Stimulated activated CD4-positive, alpha-beta T cell treated with anti-CD3 and anti-CD28 coated beads, TNF-alpha, amount 100 ng/mL, for 24 hours (primary cell): Measurements from ENCODE around the gene U2AF1L4.
A peak's percentile ranks its signal among the peaks of the same experiment; 100 is the strongest.
"Not testable (repeated sequence)": the region's sequence is repeated elsewhere in the genome, so short reads cannot be mapped to it uniquely, and the experiment has no call there.

Experiments used
- DNase-seq, 3 experiments: peaks; one replicate each; pipeline ENCODE4 v3.0.0-alpha.2; 2020; ENCODE audit warnings: low read depth in 3 of 3

The U2AF1L4 gene

DNA sequence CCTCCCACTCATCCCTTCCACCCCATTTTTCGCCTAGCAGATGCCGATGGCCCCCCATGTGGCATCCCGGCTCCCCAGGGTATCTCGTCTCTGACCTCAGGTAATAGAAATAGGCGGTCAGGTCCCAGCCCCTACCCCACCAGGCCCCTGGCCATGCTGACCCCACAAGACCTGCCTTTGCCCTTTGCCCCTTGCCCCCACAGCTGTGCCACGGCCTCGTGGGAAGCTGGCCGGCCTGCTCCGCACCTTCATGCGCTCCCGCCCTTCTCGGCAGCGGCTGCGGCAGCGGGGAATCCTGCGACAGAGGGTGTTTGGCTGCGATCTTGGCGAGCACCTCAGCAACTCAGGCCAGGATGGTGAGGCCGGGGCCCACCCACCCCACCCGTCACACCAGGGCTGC is 35.5 kb upstream of the U2AF1L4 start:
- DNase-seq = no peak

DNA sequence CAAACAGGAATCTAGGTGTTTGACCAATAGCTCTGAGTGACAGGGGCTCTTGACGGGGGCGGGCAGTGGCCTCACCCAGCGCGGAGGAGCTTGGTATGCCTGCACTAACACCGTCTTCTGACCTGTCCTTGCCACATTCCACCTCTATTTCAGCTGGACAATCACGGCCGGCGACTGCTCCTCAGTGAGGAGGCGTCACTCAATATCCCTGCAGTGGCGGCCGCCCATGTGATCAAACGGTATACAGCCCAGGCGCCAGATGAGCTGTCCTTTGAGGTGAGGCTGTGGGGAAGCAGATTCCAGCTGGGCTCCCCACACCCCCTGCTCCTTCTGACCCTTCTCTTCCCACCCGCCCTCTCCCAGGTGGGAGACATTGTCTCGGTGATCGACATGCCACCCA is 34.8 kb upstream of the U2AF1L4 start:
- no peak for DNase-seq

DNA sequence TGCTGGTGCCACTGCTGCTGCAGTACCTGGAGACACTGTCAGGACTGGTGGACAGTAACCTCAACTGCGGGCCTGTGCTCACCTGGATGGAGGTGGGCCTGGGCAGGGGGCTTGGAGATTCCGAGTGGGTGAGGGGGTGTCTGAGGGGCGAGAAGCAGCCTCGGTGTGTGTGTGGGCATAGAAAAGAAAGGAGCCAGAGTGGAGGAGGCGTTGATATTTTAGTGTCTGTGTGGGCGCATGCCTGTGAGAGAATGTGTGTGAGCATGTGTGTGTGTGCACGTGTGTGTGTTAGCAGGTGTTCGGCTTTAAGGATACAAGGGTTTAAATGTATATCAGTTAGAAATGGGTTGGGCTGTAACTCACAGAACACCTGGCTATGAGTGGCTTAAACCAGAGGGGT is 33.8 kb upstream of the U2AF1L4 start:
- DNase-seq = no peak

DNA sequence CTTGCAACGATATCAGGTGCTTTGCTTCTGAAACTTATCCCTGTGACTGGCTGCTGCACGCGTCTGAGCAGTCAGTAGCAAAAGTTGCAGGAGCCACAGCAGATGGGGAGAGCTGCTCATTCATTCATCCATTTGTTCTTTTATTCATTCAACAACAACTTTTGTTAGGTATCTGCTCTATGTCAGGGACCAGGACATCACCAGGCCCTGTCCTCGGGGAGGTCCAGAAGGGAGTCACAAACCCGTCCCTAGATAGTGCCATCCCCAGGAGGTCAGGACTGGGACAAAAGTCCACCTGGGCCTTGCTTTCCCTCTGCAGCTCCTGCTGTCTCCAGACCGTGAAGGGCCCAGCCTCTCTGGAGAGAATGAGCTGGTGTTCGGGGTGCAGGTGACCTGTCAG is 32.7 kb upstream of the U2AF1L4 start:
- DNase-seq = no peak

DNA sequence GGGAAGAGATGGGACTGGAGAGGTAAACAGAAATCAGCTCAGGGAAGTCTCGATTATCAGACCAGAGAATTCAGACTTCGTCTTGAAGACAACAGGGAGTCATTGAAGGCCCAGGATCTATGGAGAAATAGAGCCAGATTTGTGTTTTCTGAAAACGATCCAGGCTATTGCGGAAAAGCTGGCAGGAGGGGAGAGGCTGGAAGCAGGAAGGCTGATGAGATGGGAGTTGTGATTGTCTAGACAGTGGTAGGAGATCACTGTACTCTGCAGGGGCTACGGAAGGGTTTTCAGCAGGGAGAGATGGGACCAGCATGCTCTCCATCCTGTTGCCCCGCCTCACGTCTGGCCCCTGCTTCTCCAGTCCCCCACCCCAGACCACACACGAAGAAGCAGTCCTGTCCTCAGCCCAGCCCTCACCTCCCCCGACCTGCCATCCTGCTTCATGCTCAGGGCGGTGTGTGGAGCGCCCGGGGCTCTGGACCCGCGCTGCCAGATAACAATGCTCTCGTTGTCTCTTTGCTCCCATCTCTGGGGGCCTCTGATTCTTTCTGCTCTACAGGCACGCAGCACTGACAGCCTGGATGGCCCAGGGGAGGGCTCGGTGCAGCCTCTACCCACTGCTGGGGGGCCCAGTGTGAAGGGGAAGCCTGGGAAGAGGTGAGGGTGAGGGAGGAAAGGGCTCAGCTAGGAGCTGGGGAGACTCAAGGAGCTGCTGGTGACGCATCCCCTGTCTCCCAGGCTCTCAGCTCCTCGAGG is 32.0 kb upstream of the U2AF1L4 start:
- no peak for DNase-seq

DNA sequence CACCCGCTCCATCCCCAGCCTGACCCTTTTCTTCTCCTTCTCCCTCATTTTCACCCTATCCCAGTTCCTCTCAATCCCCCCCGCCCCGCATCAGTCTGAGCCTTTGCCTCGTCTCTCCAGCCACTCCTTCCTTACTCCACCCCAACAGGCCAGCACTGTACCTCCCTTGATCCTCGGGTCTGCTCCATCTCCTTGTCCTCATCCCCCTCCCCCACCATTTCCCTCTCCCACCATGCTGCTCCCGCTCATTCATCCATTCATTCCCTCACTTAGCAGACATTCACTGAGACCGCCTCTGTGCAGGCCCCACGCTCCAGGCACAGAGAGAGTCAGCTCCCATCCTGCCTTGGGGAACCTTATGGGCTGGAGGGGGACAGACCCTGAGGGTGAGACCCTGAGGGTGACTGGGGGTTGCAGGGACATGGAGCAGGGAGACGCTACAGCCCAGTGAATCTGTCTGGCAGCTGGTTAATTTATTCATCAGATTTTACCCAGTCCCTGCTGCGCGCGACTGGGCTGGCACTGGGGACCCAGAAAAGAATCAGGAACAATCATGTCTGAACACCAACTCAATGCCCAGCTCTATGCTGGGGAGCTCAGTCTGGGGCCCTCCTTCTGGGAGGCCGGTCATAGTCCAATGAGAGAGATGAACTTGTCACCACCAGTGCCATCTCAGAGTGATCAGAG is 31.0 kb upstream of the U2AF1L4 start:
- no peak for DNase-seq

DNA sequence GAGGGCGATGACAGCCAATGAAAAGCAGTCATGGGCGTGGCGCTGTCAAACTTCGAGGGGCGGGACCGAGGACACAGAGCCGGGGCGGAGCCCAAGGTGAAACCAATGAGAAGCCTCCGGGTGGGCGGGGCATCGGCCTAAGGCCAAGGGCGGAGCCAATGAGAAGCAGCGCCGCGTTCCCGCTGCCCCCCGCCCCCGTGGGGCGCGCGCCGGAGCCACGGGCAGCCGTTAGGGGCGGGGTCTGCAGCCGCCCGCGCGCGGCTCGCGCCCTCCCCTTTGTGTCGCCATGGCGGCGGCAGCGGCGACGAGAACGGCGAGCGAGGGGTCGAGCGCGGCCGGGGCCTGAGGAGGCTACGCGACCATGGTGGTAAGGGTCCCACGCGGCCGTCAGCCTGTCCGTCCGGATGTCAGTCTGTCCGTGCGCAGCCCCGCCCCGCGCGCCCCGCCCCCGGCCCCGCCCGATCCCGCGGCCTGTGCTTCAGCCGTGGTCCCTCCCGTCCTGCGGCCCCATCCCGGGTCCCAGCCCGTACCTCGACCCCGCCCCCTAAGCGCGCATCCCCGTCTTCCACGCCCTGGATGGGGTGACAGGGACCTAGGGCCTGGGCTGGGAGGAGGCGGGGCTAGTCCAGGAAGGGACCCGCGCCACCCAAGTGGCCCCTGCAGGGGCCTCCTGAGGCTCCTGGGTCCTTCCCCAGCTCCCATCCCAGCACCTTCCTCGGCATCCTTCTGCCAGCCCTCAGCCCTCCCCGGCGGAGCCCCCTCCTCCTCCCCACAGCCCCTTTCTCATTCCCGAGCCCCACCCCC is 30.3 kb upstream of the U2AF1L4 start, which contains the start of gene ARHGAP33:
Gene ARHGAP33, plus strand, starts transcription at position 267 of the 804 bp plus-strand sequence. Its CDS starts 95 bp downstream, at position 362.
- peak; percentile 97 to 100 (median 98) for DNase-seq

DNA sequence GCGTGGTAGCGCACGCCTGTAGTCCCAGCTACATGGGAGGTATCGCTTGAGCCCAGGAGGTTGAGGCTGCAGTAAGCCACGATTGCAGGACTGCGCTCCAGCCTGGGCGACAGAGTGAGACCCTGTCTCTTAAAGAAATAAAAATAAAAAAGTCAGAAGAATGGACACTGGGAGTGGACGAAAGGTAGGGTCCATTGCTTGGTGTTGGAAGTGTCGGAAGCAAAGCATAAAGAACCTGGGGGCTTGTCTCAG is 29.8 kb upstream of the U2AF1L4 start:
- no peak for DNase-seq

DNA sequence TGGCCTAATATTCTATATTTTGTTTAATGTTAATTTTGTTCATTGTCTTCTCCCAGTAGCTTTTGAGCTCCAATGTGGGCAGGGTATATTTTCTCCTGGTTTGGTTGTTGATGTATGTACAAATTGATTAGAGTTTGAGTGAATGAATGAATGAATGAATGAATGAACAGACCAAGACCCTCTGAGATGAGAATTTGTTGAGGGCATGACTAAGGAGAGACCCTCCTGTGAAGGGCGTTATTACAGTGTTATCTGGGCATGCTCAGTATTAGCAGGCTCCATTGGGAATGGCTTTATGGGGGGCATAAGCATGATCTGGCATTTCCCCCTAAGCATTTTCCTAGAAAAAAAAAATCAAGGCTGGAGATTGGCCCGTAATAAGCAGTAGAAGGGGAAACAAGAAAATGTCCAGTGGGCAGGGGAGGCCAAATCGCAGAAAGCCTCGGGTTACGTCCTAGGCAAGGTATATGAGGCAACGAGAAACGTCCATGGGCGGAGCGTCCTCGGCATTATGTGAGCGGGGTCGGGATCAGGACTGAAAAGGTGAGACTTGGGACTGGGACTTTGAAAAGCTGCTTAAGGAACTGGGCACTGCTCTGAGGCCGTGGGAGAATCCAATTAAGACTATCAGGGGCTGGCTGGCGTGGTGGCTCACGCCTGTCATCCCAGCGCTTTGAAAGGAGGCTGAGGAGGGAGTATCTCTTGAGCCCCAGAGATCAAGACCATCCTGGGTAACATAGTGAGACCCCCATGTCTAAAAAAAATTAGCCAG is 29.2 kb upstream of the U2AF1L4 start:
- DNase-seq = no peak

DNA sequence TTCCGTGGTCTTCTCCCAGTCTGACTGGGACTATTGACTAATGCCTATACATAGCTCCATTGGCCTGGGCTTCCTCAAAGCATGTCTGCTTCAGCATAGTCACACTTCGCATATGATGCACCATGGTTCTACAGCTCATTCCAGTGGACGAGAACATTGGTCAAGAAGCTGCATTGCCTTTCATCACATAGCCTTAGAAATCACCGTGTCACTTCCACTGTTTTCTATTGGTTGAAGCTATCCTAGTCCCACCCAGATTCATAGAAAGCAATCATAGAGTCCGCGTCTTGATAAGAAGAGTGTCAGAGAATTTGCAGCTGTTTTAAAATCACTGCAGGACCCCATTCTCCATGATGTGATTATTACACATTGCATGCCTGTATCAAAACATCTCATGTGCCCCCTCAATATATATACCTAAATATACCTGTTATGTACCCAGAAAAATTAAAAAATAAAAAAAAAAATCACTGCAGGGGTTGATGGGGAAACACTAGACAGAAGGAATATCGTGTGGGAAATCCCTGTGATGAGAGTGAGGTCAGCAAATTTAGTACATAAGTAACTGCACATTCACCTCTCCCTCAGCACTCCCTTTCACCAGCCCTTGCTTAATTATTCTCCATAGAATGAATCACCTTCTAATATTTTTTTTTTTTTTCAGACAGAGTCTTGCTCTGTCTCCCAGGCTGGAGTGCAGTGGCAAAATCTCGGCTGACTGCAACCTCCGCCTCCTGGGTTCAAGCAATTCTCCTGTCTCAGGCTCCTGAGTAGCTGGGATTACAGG is 28.0 kb upstream of the U2AF1L4 start:
- no peak for DNase-seq

DNA sequence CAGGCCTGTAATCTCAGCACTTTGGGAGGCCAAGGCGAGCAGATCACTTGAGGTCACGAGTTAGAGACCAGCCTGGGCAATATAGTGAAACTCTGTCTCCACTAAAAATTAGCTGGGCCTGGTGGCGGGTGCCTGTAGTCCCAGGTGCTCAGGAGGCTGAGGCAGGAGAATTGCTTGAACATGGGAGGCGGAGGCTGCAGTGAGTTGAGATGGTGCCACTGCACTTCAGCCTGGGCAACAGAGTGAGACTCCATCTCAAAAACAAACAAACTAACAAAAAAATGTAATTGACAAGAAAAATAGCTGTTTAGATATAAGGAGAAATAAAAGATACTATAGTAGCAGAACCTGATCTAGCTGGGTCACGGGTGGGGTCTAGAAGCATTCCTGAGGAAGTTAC is 27.1 kb upstream of the U2AF1L4 start:
- DNase-seq = not testable (repeated sequence)

DNA sequence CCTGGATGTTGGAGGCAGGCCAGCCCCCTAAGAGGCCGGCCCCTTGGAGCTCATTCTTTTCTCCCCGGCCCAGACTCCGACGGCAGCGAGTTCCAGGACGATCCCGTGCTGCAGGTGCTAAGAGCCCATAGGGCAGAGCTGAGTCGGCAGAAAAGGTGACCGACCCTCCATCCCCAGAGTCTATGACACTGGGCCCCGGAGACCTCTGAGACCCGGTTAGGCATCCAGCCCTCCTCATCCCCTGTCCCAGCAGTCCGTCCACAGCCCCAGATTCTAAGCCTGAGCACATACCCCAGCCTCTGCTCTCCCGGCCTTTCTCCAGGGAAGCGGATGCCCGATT is 22.8 kb upstream of the U2AF1L4 start:
- DNase-seq = no peak

DNA sequence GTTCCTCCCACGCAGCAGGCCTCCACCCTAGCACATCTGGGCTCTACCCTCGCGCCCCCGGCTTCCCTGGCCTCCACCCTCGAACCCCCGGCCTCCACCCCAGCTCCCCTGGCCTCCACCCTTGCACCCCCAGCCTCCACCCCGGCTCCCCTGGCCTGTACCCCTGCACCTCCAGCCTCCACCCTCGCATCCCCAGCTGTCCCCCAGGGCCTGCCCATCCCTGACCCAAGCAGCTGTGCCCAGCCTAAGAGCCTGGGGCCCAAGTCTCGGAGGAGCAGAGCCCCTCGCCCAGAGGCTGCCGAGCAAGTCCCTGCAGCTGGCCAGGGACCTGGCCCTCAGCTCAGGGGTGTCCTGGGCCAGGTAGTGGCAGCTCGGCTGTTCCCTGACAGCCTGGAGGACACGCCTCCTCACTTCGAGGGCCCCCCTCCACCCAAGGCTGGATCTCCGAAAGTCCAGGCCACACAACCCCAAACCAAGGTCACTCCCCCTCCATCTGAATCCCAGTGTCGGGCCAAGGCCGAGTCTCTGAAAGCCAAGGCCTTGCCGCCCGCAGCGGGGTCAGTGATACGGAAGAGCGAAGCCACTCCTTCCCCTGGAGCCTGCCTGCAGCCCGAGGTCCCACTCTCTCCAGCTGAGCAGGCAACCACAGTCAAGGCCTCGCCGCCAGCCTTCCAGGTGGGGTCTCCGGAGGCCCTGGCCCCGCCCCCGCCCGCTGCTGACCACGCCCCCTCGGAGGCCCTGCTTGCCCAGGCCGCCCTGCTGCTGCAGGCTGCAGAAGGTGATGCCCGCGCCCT is 22.3 kb upstream of the U2AF1L4 start:
- DNase-seq = no peak

DNA sequence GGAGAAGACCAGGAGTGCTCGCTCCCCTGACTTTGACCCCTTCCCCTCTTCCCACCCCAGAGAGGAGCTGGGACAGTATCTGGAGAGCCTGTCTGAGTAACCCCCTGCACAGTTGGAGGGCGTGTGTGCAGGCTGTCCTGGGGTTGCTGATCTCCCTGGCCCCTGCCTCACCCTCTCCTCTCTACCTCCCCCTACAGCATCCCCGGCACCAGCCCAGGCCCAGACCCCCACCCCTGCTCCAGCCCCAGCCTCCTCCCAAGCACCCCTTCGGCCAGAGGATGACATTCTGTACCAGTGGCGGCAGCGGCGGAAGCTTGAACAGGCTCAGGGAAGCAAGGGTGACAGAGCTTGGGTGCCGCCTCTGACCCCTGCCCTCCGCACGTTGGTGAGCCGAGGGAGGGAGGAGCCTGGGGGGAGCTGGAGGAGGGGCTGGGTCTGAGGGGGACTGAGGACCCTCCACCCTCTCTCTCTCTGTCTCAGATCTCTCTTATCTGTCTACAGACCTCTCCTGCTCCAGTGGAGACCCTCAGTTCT is 21.4 kb upstream of the U2AF1L4 start:
- no peak for DNase-seq

DNA sequence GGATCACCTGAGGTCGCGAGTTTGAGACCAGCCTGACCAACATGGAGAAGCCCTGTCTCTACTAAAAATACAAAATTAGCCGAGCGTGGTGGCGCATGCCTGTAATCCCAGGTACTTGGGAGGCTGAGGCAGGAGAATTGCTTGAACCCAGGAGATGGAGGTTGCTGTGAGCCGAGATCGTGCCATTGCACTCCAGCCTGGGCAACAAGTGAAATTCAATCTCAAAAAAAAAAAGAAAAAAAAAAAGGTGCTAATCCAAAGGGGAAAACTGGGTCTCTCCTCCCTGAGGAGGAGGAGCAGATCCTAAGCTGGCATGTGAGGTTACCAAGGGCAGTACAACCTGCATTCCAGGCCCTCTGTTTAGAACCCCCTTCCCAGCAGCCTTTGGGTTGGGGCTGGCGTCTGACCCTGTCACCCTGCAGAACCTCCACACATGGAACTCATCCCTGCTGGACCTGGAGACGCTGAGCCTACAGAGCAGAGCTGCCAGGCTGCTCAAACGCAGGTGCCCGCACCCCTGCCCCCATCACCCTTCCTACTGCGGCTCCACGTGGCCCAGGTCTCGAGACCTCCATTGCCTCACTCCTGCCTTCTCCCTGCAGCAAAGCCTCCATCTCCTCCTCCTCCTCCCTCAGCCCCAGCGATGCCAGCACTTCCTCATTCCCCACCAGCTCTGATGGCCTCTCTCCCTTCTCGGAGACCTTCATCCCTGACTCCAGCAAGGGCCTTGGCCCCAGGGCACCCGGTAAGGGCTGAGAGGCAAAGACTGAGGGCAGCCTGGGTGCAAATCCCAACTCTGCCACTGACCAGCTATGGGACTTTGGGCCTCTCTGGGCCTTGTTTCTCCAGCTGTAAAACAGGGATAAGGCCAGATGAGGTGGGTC is 19.5 kb upstream of the U2AF1L4 start:
- no peak for DNase-seq

DNA sequence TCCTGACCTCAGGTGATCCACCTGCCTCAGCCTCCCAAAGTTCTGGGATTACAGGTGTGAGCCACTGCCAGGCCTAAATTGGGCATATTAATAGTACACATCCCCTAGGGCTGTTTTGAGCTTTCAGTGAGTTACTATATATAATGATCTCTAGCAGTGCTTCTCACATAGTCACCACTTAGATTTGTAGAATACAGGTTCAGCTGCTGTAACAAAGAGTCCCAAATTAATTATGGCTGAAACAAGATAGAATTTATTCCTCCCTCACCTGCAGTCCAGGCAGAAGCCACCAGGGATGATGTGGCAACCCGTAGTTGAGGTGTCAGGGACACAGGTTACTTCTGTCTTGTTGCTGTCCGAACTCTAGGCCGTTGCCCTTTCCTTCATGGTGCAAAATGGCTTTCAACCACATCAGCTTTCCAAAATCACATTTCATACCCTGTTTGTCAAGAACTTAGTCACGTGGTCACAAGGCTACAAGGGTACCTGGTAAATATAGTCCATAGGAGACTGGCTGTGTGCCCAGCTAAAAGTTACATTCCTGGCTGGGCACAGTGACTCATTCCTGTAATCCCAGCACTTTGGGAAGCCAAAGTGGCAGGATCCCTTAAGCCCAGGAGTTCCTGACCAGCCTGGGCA is 15.6 kb upstream of the U2AF1L4 start:
- no peak for DNase-seq

DNA sequence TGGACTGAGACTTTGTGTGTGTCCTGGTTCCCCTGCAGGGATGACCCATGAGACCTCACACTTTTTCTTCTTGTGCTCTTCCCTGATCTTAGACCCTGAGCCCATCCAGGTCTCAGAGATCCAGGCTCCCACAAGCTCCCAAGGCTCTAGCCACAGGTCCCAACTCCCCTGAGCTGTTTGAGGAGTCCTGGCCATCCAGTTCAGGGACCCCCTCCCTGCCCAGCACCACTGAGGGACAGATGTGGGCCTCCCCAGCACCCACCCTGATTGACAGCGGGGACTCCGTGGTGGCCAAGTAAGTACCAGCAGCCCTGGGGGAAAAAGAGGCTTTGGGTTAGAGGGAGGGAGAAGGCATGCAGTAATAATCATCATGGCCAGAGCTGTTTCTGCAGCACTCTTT is 14.5 kb upstream of the U2AF1L4 start:
- DNase-seq = no peak

DNA sequence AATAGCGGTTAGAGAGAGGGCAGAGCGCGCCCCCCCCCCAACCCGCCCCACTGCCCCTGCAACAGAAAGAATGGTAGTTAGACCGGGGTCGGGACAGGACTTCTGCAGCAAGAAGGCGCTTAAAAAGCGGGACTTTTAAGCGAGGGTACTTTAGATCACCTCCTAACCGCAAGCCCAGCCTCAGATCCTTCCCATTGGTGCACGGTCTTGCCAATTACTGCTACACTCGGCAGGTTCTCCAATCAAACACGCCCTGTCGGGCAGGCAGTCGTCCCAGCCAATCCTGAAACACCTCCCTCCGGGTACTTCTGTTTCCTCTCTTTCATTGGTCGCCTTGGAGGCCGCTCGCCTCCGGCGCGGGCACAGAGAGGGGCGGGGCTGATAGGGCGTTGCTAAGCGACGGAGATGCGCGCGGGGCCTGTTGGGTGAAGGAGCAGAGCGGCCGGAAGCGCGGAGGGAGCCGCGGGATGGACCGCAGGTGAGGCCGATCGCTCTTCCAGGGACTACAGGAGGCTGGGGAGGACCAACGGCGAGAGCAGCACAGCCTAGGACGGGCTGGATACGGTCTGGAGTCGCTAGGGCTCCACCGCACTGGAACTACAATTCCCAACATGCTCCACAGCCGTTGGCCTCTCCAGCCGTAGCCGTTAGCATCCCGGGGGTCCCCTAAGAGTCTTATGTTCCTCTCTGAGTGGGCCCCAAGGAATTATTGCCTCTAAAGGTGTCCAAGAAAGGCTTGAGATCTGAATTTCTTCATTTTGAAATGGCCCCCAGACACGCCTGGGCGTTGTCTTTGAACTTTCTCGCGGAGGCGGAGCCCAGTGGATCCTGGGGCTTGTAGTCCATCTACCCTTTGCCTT is 12.8 kb upstream of the U2AF1L4 start, which contains the start of gene PROSER3:
Gene PROSER3, plus strand, starts transcription at position 428 of the 860 bp plus-strand sequence. Its CDS starts 40 bp downstream, at position 468.
- DNase-seq = peak; percentile 97 to 99 (median 97)
